Activated naive CD4-positive, alpha-beta T cell treated with anti-CD3 and anti-CD28 coated beads, Interleukin-2, amount 50 U/mL, for 16 hours (primary cell): Measurements from ENCODE around the gene ATP2B2.

Experiments
- DNase-seq: peaks from one replicate; pipeline ENCODE4 v3.0.0-alpha.2; 2020

Gene ATP2B2

GRCh38 chr3:10338591-10339353, 166.6 kb downstream of the ATP2B2 start:
- DNase-seq, result no peak

- DNase-seq, result no peak
Measured at GRCh38 chr3:10338164-10338470, 167.3 kb downstream of the ATP2B2 start.

GRCh38 chr3:10337323-10338163, 167.8 kb downstream of the ATP2B2 start:
- DNase-seq, result no peak

- DNase-seq, result no peak
Measured at GRCh38 chr3:10336761-10337160, 168.6 kb downstream of the ATP2B2 start.

DNA sequence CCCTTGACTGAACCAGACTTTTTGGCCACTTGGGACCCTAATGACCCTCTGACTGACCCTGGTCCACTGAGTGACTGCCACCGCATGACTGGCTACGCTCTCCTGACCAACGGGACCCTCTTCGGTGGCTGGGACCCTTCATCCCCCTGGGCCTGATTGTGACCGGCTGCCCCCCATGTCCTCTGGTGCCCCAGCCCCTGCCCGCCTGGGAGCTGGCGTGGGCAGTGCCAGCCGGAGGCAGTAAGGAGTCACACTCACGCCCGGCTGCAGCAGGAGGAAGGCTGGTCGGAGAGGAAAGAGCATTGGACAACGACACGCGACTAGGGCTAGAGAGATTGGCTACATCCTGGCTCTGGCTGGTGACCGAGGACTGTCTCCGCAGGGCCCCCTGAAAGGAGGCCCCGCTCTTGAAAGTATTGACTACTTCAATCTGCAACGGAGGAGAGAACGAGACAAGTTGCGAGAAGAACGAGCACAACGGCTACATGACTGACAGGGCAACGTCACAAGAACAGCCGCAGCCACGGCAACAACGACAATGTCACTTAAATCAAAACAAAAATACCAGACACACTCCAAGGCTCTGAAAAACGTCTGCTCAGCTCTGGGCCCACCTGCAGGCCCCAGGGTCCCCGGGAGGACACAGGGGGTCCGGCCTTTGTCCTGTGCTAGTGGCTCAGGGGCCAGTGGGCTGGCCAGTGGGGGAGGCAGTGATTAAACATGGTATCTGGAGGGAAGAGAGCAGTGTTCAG, 169.3 kb downstream of the ATP2B2 start:
- DNase-seq, result no peak

GRCh38 chr3:10335190-10335738, 170.1 kb downstream of the ATP2B2 start:
- no peak for DNase-seq

DNA sequence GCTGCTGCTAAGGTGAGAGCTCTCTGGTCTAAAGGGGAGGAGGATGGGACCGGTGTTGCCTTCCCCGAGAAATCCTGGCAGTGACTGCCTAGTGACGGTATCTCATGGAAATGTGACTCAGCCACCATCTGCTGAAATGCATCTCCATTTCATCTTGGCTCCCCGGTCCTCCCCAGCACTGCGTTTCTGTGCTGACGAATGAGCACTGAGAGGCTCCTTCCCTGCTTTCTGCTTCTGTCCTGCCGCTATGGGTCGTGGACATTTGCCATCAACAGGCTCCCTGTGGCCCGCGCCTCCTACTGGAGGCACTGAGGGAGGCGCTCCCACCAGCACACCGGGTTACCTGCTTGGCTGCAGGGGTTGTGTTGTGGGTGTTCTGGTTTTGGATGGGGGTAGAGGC, 170.9 kb downstream of the ATP2B2 start:
- DNase-seq, result no peak

- DNase-seq, result no peak
Measured at GRCh38 chr3:10334042-10334441, 171.3 kb downstream of the ATP2B2 start.

- DNase-seq, result no peak
Measured at GRCh38 chr3:10333349-10333650, 172.1 kb downstream of the ATP2B2 start.

- no peak for DNase-seq
Measured at GRCh38 chr3:10332481-10333348, 172.7 kb downstream of the ATP2B2 start.

DNA sequence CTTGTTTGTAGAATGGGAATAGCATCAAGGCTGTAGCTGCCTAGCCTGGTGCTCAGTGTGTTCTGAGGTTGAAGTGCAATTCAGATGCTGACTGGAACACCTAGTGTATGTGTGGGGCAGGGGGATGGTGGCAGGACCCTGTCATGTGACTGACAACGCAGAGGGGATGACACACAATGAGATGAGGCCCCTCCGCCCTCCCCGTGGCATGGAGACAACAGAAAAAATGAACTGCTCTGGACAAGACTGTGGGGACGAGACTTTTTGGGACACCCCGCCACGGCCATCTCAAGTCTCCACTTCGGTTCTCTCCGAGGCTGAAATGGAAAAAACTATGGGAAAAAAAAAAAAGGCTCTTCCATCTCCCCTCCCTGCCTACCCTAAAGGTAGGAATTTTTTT, 174.1 kb downstream of the ATP2B2 start:
- no peak for DNase-seq

DNA sequence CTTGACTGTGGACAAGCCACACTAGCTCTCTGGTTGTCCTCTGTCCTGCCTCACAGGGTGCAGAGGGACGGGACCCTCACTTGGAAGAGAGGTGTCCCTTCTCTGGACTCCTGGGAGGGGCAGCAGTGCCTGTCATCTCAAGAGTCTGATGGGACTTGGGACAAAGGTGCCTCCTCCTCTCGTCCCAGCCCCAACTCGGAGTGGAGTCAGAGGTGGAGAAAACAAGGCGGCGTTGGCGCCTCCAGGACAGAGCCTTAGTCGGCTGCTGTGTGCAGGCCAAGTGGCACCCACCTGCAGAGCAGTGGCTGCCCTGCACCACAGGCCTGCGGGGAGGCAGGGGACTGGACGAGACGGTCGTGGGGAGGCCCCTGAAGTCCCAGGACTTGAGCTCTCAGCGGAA, 175.1 kb downstream of the ATP2B2 start:
- no peak for DNase-seq

- DNase-seq, result no peak
Measured at GRCh38 chr3:10329495-10330015, 175.8 kb downstream of the ATP2B2 start.

DNA sequence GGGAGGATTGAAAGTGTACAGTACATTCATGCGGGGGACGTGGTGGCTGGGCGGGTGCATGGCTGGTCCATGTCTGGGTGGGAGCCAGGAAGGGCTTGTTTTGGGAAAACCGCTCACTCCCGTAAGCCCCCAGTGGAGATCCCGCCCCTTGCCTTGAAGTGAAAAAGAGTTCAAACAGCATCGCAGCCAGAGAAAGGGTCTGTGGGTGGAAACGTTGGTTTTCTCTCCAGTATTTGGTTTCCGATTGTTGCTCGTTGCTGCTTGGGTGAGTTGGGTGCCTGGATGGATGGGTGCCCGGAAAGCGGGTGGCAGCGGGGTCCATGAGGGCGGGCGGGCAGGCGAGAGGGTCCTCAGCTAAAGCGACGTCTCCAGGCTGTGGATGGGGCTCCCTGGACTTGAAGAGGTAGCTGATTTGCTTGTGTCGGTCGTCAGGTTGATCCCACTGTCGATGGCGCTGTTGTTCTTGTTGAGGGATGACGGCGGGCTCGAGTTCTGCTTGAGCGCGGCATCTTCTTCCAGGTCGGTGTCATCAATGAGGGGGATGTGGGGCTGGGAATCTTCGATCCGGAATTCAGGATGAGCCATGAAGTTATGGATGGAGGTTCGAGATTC, 176.8 kb downstream of the ATP2B2 start:
- DNase-seq, result no peak

DNA sequence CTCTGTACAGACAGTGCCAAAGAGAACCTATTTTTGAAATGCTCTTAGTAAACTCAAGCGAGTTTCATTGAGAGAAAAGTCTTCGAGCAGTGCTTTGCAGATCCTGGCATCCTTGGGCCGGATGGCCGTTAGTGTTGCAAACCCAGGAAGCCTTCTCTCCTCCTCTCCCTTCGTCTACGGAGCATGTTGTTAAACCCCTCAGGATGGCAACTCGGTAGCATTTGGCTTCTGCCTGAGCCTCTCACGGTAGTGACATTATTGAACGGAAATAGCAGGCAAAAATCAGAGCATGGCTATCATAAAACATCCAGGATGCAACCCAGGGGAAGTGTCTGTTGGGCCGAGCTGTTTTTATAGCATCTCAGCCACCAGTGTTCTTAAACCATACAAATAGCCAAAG, 177.8 kb downstream of the ATP2B2 start:
- DNase-seq, result no peak

- DNase-seq, result no peak
Measured at GRCh38 chr3:10322352-10322710, 183.1 kb downstream of the ATP2B2 start.

GRCh38 chr3:10321630-10322351, 183.6 kb downstream of the ATP2B2 start:
- DNase-seq, result no peak

GRCh38 chr3:10320320-10320677, 185.1 kb downstream of the ATP2B2 start:
- DNase-seq, result no peak

GRCh38 chr3:10319804-10320203, 185.6 kb downstream of the ATP2B2 start:
- DNase-seq, result no peak

DNA sequence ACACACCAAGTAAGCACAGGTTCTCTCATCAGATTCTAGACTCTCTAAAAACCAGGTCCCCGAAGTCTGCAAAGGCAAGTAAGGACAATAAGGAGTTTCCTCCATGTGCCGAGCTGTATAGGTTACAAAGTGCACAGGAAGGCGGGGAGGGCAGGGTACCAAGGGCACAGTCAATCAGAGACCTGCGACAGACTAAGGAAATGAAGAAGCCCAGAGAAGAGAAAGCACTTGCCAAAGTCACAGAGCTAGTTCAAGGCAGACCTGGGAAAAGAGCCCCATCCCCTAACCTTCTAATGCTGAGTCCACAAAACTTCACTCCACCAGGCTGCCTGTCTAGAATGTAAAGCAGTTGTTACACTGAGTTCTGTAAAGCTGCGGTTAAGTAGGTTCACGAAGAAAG, 186.1 kb downstream of the ATP2B2 start:
- DNase-seq, result no peak

DNA sequence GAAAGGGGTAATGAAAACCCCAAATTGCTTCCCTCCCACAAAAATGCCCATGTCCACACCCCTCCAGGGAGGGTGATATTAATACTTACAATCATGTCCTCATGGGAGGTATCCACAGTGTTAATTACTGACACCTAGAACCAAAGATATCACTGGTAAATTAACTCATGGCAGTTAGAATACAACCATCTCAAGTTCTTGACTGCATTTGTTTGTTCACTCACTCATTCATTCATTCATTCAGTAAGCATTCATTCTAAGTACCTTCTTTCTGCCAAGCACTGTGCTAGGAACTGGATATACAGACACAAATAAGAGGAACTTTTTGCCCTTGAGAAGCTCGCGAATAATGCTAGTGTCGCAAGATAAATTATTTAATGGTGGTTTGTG, 187.4 kb downstream of the ATP2B2 start:
- no peak for DNase-seq
